IPS-NIHi11 (cell line): ENCODE results near the gene GPR156.
A peak's percentile ranks its signal among the peaks of the same experiment; 100 is the strongest.
"Not testable (repeated sequence)": the region's sequence is repeated elsewhere in the genome, so short reads cannot be mapped to it uniquely, and the experiment has no call there.

Experiments used
- DNase-seq: peaks from one replicate; pipeline ENCODE4 v3.0.0; 2012; ENCODE audit warnings: mixed read lengths, low spot score

The GPR156 gene

GRCh38 chr3:120274739-120275167 is 10.3 kb downstream of the GPR156 start:
- DNase-seq = no peak

- no peak for DNase-seq
Measured at GRCh38 chr3:120272286-120272685, 12.7 kb downstream of the GPR156 start.

- no peak for DNase-seq
Measured at GRCh38 chr3:120265989-120266388, 19.0 kb downstream of the GPR156 start.

- DNase-seq = no peak
Measured at GRCh38 chr3:120264963-120265362, 20.1 kb downstream of the GPR156 start.

GRCh38 chr3:120263792-120264191 is 21.2 kb downstream of the GPR156 start:
- no peak for DNase-seq

- no peak for DNase-seq
Measured at GRCh38 chr3:120258009-120258408, 27.0 kb downstream of the GPR156 start.

- no peak for DNase-seq
Measured at GRCh38 chr3:120245386-120245785, 39.6 kb downstream of the GPR156 start.

- DNase-seq = no peak
Measured at GRCh38 chr3:120244834-120245225, 40.2 kb downstream of the GPR156 start.

- no peak for DNase-seq
Measured at GRCh38 chr3:120239644-120240043, 45.4 kb downstream of the GPR156 start.

- peak; percentile 17 for DNase-seq
Measured at GRCh38 chr3:120227710-120228347, 57.2 kb downstream of the GPR156 start.

GRCh38 chr3:120224237-120224636 is 60.8 kb downstream of the GPR156 start:
- DNase-seq = no peak

- DNase-seq = no peak
Measured at GRCh38 chr3:120218981-120219380, 66.0 kb downstream of the GPR156 start.

- not testable (repeated sequence) for DNase-seq
Measured at GRCh38 chr3:120216633-120217032, 68.4 kb downstream of the GPR156 start.

- no peak for DNase-seq
Measured at GRCh38 chr3:120214176-120214575, 70.8 kb downstream of the GPR156 start.

GRCh38 chr3:120212505-120212904 is 72.5 kb downstream of the GPR156 start:
- no peak for DNase-seq

- no peak for DNase-seq
Measured at GRCh38 chr3:120209425-120209824, 75.6 kb downstream of the GPR156 start.

- DNase-seq = no peak
Measured at GRCh38 chr3:120204338-120204737, 80.7 kb downstream of the GPR156 start.

GRCh38 chr3:120203621-120204020 is 81.4 kb downstream of the GPR156 start:
- no peak for DNase-seq

GRCh38 chr3:120203016-120203415 is 82.0 kb downstream of the GPR156 start:
- DNase-seq = no peak

- DNase-seq = no peak
Measured at GRCh38 chr3:120202363-120202762, 82.7 kb downstream of the GPR156 start.

GRCh38 chr3:120200493-120201235 is 84.4 kb downstream of the GPR156 start:
- DNase-seq = no peak

GRCh38 chr3:120198305-120198878 is 86.6 kb downstream of the GPR156 start:
- DNase-seq = no peak

GRCh38 chr3:120196812-120197211 is 88.2 kb downstream of the GPR156 start:
- no peak for DNase-seq
